ENCODE data around the gene PDCD11. TPM values are rescaled to one million over a fixed set of nuclear protein-coding genes. Genes with fewer than 3 reads are reported as not detected.

The PDCD11 gene
- total and polyA plus RNA-seq, 5 donors from 2014 or later = 7.1 to 26.9 (median 9.5) TPM

GRCh38 chr10:103419101-103419500 is 22.7 kb downstream of the PDCD11 start:
- H3K9me3 ChIP-seq (ENCODE audit: control insufficient read depth in 2 of 2, low read length in 2 of 2) = no peaks in the 10 kb centered on the region
- H3K27ac ChIP-seq (ENCODE audit: insufficient read depth, low read length, poor library complexity, severe bottlenecking) = no peak overlapping the region
- H3K4me3 Mint-ChIP-seq = no peak overlapping the region
- peaks cover 73% of the 10 kb centered on the region for H3K36me3 Mint-ChIP-seq
- peaks cover 0 to 6% (median 2%) of the 10 kb centered on the region in 4 donors for H3K4me1 Mint-ChIP-seq
- no peaks in the 10 kb centered on the region for H3K4me1 ChIP-seq (ENCODE audit: control insufficient read depth, insufficient read depth, low read length, poor library complexity, severe bottlenecking)
- H3K4me3 ChIP-seq (ENCODE audit: low read depth, low read length) = no peak overlapping the region
- H3K27me3 Mint-ChIP-seq = no peaks in the 10 kb centered on the region
- H3K27ac Mint-ChIP-seq = no peak overlapping the region
- no peak for ATAC-seq (ENCODE audit: low read depth in 2 of 2)
- no peaks in the 10 kb centered on the region for H3K9me3 Mint-ChIP-seq
- DNase-seq = no peak
- no peaks in the 10 kb centered on the region for H3K27me3 ChIP-seq (ENCODE audit: control insufficient read depth, insufficient read depth, low read length)
- peaks cover 87% of the 10 kb centered on the region for H3K36me3 ChIP-seq (ENCODE audit: control insufficient read depth, insufficient read depth, low read length)

DNA sequence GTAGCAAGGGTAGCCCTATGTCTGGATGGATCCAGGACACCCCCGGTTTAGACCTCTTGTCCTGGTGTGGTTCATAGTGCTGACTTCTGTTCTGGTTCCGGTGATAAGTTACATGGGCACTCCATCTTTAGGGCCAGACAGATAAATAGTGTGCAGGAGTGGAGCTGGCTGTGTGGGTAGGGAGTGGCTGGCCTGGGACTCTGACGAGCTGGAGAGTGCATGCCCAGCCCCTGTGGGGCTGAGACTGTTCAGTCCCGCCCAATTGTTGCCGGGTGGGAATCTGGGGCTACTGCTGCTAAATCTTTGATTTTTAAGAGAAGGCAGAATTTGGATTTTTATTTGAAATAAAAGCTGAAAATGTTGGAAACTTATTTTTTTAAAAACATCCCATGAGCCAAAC is 27.3 kb downstream of the PDCD11 start:
- Histone ChIP-seq H3K36me3 (ENCODE audit: control insufficient read depth, insufficient read depth, low read length) (peaks cover 80% of the 10 kb centered on the region), H3K27ac (ENCODE audit: insufficient read depth, low read length, poor library complexity, severe bottlenecking) (no peak overlapping the region), H3K4me1 (ENCODE audit: control insufficient read depth, insufficient read depth, low read length, poor library complexity, severe bottlenecking) (no peaks in the 10 kb centered on the region), H3K27me3 (ENCODE audit: control insufficient read depth, insufficient read depth, low read length) (no peaks in the 10 kb centered on the region), H3K9me3 (ENCODE audit: control insufficient read depth in 2 of 2, low read length in 2 of 2) (no peaks in the 10 kb centered on the region), H3K4me3 (ENCODE audit: low read depth, low read length) (no peak overlapping the region)
- no peaks in the 10 kb centered on the region for H3K27me3 Mint-ChIP-seq
- peaks cover 62% of the 10 kb centered on the region for H3K36me3 Mint-ChIP-seq
- H3K4me1 Mint-ChIP-seq = peaks cover 0 to 10% (median 8%) of the 10 kb centered on the region in 4 donors
- no peak overlapping the region for H3K4me3 Mint-ChIP-seq
- ATAC-seq (ENCODE audit: low read depth in 2 of 2) = no peak
- H3K9me3 Mint-ChIP-seq = no peaks in the 10 kb centered on the region
- H3K27ac Mint-ChIP-seq = peak overlapping the region in 1 of 3 donors; percentile 66
- no peak for DNase-seq

GRCh38 chr10:103427866-103428265 is 31.4 kb downstream of the PDCD11 start:
- Mint-ChIP-seq H3K4me3 (no peak overlapping the region), H3K36me3 (peaks cover 55% of the 10 kb centered on the region), H3K27ac (no peak overlapping the region), H3K9me3 (no peaks in the 10 kb centered on the region), H3K27me3 (no peaks in the 10 kb centered on the region), H3K4me1 (peaks cover 0 to 26% (median 15%) of the 10 kb centered on the region in 4 donors)
- Histone ChIP-seq H3K27me3 (ENCODE audit: control insufficient read depth, insufficient read depth, low read length) (no peaks in the 10 kb centered on the region), H3K4me3 (ENCODE audit: low read depth, low read length) (no peak overlapping the region), H3K9me3 (ENCODE audit: control insufficient read depth in 2 of 2, low read length in 2 of 2) (no peaks in the 10 kb centered on the region), H3K36me3 (ENCODE audit: control insufficient read depth, insufficient read depth, low read length) (peaks cover 51% of the 10 kb centered on the region), H3K4me1 (ENCODE audit: control insufficient read depth, insufficient read depth, low read length, poor library complexity, severe bottlenecking) (peaks cover 4% of the 10 kb centered on the region), H3K27ac (ENCODE audit: insufficient read depth, low read length, poor library complexity, severe bottlenecking) (no peak overlapping the region)
- no peak for DNase-seq
- ATAC-seq (ENCODE audit: low read depth in 2 of 2) = no peak

DNA sequence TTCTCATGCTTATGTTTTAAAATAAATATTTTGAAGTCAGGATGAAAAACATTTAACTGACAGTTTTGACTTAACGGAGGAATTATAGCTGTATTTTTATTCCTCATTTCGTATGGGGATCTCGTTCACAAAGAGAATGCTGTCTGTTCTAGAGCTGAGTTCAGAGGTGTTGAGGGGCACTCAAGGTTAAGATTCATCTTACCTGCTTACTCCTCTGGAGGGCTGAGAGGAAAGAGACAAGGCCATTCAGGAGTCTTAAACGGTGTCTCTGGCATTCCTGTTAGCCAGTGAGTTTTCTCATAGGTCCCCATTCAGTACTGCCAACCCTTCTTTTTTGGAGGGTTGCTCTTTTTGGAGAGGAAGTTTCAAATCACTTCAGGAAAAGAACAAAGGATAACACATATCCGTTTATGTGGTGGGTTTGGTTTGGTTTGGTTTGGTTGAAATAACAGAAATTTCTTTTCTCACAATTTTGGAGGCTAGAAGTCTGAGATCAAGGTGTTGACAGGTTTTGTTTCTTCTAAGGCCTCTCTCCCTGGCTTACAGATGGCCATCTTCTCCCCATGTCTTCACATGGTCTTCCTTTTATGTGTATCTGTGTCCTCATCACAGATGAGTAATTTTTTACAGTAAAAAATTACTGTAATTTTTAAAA is 32.7 kb downstream of the PDCD11 start:
- peaks cover 0 to 24% (median 15%) of the 10 kb centered on the region in 4 donors for H3K4me1 Mint-ChIP-seq
- Histone ChIP-seq H3K4me3 (ENCODE audit: low read depth, low read length) (peak overlapping the region; percentile 3), H3K27ac (ENCODE audit: insufficient read depth, low read length, poor library complexity, severe bottlenecking) (no peak overlapping the region), H3K36me3 (ENCODE audit: control insufficient read depth, insufficient read depth, low read length) (peaks cover 46% of the 10 kb centered on the region), H3K9me3 (ENCODE audit: control insufficient read depth in 2 of 2, low read length in 2 of 2) (no peaks in the 10 kb centered on the region), H3K27me3 (ENCODE audit: control insufficient read depth, insufficient read depth, low read length) (no peaks in the 10 kb centered on the region), H3K4me1 (ENCODE audit: control insufficient read depth, insufficient read depth, low read length, poor library complexity, severe bottlenecking) (peaks cover 4% of the 10 kb centered on the region)
- no peak for ATAC-seq (ENCODE audit: low read depth in 2 of 2)
- no peaks in the 10 kb centered on the region for H3K27me3 Mint-ChIP-seq
- DNase-seq = peak in 1 of 3 donors; percentile 21
- peaks cover 49% of the 10 kb centered on the region for H3K36me3 Mint-ChIP-seq
- peak overlapping the region in 1 of 4 donors; percentile 42 for H3K4me3 Mint-ChIP-seq
- H3K9me3 Mint-ChIP-seq = no peaks in the 10 kb centered on the region
- peak overlapping the region in 2 of 3 donors; percentile 57 to 80 for H3K27ac Mint-ChIP-seq

DNA sequence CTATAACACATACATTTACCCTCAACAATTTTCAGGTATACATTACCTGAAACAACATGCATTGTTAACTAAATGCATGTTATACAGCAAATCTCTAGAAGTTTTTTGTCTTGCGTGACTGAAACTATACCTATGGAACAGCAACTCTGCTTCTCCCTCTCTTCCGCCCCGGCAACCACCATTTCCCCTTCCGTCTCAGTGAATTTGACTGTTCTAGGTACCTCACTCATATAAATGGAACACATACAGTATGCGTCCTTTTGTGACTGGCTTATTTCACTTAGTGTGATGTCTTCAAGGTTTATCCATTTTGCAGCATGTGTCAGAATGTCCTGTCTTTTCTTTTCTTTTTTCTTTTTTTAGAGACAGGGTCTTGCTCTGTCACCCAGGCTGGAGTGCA is 33.2 kb downstream of the PDCD11 start:
- H3K27me3 Mint-ChIP-seq = no peaks in the 10 kb centered on the region
- H3K9me3 ChIP-seq (ENCODE audit: control insufficient read depth in 2 of 2, low read length in 2 of 2) = no peaks in the 10 kb centered on the region
- peak overlapping the region; percentile 3 for H3K4me3 ChIP-seq (ENCODE audit: low read depth, low read length)
- no peaks in the 10 kb centered on the region for H3K9me3 Mint-ChIP-seq
- peaks cover 0 to 24% (median 13%) of the 10 kb centered on the region in 4 donors for H3K4me1 Mint-ChIP-seq
- H3K27ac Mint-ChIP-seq = peak overlapping the region in 2 of 3 donors; percentile 44 to 80
- H3K4me3 Mint-ChIP-seq = peak overlapping the region in 1 of 4 donors; percentile 42
- peaks cover 46% of the 10 kb centered on the region for H3K36me3 ChIP-seq (ENCODE audit: control insufficient read depth, insufficient read depth, low read length)
- peaks cover 4% of the 10 kb centered on the region for H3K4me1 ChIP-seq (ENCODE audit: control insufficient read depth, insufficient read depth, low read length, poor library complexity, severe bottlenecking)
- DNase-seq (peak in 1 of 3 donors; percentile 65), ATAC-seq (ENCODE audit: low read depth in 2 of 2) (peak in 1 of 2 donors; percentile 48)
- no peak overlapping the region for H3K27ac ChIP-seq (ENCODE audit: insufficient read depth, low read length, poor library complexity, severe bottlenecking)
- H3K36me3 Mint-ChIP-seq = peaks cover 44% of the 10 kb centered on the region
- H3K27me3 ChIP-seq (ENCODE audit: control insufficient read depth, insufficient read depth, low read length) = no peaks in the 10 kb centered on the region

DNA sequence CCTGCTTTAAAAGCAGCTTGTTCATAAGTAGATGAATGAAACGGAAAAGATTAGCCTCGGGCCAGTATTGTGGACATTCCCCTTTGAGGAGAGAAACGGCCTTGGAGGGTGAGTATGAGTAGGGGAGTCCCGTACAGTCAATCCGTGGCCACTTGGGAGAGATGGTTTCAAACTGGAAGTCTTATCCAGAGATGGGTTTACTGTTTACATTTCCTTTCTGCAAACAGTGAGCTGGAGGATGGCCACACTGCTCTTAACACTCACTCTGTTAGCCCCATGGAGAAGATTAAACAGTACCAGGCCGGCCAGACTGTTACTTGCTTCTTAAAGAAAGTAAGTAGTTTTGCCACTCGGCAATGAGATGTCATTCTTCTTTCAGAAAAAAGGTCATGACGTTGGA is 35.5 kb downstream of the PDCD11 start:
- Mint-ChIP-seq H3K9me3 (no peaks in the 10 kb centered on the region), H3K4me1 (peaks cover 0 to 24% (median 13%) of the 10 kb centered on the region in 4 donors), H3K36me3 (peaks cover 44% of the 10 kb centered on the region), H3K27me3 (no peaks in the 10 kb centered on the region), H3K4me3 (no peak overlapping the region), H3K27ac (no peak overlapping the region)
- ATAC-seq (ENCODE audit: low read depth in 2 of 2) = no peak
- Histone ChIP-seq H3K9me3 (ENCODE audit: control insufficient read depth in 2 of 2, low read length in 2 of 2) (no peaks in the 10 kb centered on the region), H3K36me3 (ENCODE audit: control insufficient read depth, insufficient read depth, low read length) (peaks cover 38% of the 10 kb centered on the region), H3K4me3 (ENCODE audit: low read depth, low read length) (no peak overlapping the region), H3K27ac (ENCODE audit: insufficient read depth, low read length, poor library complexity, severe bottlenecking) (no peak overlapping the region), H3K27me3 (ENCODE audit: control insufficient read depth, insufficient read depth, low read length) (no peaks in the 10 kb centered on the region), H3K4me1 (ENCODE audit: control insufficient read depth, insufficient read depth, low read length, poor library complexity, severe bottlenecking) (peaks cover 4% of the 10 kb centered on the region)
- DNase-seq = no peak

- Mint-ChIP-seq H3K4me1 (peaks cover 0 to 17% (median 7%) of the 10 kb centered on the region in 4 donors), H3K9me3 (no peaks in the 10 kb centered on the region), H3K27me3 (no peaks in the 10 kb centered on the region), H3K27ac (no peak overlapping the region), H3K36me3 (peaks cover 42% of the 10 kb centered on the region), H3K4me3 (no peak overlapping the region)
- Histone ChIP-seq H3K27me3 (ENCODE audit: control insufficient read depth, insufficient read depth, low read length) (no peaks in the 10 kb centered on the region), H3K27ac (ENCODE audit: insufficient read depth, low read length, poor library complexity, severe bottlenecking) (no peak overlapping the region), H3K36me3 (ENCODE audit: control insufficient read depth, insufficient read depth, low read length) (peaks cover 41% of the 10 kb centered on the region), H3K4me3 (ENCODE audit: low read depth, low read length) (no peak overlapping the region), H3K4me1 (ENCODE audit: control insufficient read depth, insufficient read depth, low read length, poor library complexity, severe bottlenecking) (peaks cover 4% of the 10 kb centered on the region), H3K9me3 (ENCODE audit: control insufficient read depth in 2 of 2, low read length in 2 of 2) (no peaks in the 10 kb centered on the region)
- DNase-seq (no peak), ATAC-seq (ENCODE audit: low read depth in 2 of 2) (no peak)
Measured at GRCh38 chr10:103433858-103434257, 37.4 kb downstream of the PDCD11 start.

DNA sequence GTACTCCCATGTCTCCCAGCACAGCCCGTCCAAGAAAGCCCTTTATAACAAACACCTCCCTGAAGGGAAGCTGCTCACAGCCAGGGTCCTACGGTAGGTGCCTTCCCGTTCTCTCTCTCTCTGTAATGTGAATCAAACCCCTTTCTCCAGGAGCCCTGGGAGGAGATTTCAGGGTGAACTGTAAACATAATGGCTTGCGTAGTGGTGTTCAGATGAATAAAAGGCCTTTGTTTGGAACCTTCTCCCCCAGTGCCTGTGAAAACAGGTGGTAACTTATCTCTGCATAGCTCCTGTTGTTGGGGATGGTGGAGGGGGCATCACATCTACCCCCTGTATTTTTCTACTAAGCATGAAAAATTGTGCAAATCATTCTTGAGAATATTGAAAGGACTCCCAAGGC is 43.4 kb downstream of the PDCD11 start:
- Mint-ChIP-seq H3K4me1 (peaks cover 0 to 2% (median 1%) of the 10 kb centered on the region in 4 donors), H3K9me3 (no peaks in the 10 kb centered on the region), H3K27me3 (no peaks in the 10 kb centered on the region), H3K4me3 (no peak overlapping the region), H3K36me3 (peaks cover 47% of the 10 kb centered on the region), H3K27ac (peak overlapping the region in 1 of 3 donors; percentile 14)
- DNase-seq (no peak), ATAC-seq (ENCODE audit: low read depth in 2 of 2) (no peak)
- no peak overlapping the region for H3K4me3 ChIP-seq (ENCODE audit: low read depth, low read length)
- no peaks in the 10 kb centered on the region for H3K9me3 ChIP-seq (ENCODE audit: control insufficient read depth in 2 of 2, low read length in 2 of 2)
- no peaks in the 10 kb centered on the region for H3K4me1 ChIP-seq (ENCODE audit: control insufficient read depth, insufficient read depth, low read length, poor library complexity, severe bottlenecking)
- peaks cover 71% of the 10 kb centered on the region for H3K36me3 ChIP-seq (ENCODE audit: control insufficient read depth, insufficient read depth, low read length)
- no peaks in the 10 kb centered on the region for H3K27me3 ChIP-seq (ENCODE audit: control insufficient read depth, insufficient read depth, low read length)
- no peak overlapping the region for H3K27ac ChIP-seq (ENCODE audit: insufficient read depth, low read length, poor library complexity, severe bottlenecking)

All from CD4-positive, CD25-positive, alpha-beta regulatory T cell (primary cell).